Immature natural killer cell (primary cell): ENCODE results near the gene DIPK1B. TPM values are rescaled to one million over a fixed set of nuclear protein-coding genes. Genes with fewer than 3 reads are reported as not detected.
"Not testable (repeated sequence)": the region's sequence is repeated elsewhere in the genome, so short reads cannot be mapped to it uniquely, and the experiment has no call there.

Experiments
- DNase-seq, 3 donors: peaks; one replicate each; pipeline ENCODE4 v3.0.0; 2022; ENCODE audit warnings: mixed read lengths in 1 of 3
- H3K27ac Mint-ChIP-seq, 6 donors: one replicate each; pipeline ENCODE4 v1.8.0; 2020; ENCODE audit warnings: mixed read lengths in 6 of 6, mild to moderate bottlenecking in 5 of 6, inconsistent platforms in 4 of 6, moderate library complexity in 3 of 6
- H3K27me3 Mint-ChIP-seq, 3 donors: one replicate each; pipeline ENCODE4 v1.8.0; 2020 to 2021; ENCODE audit warnings: low read depth in 3 of 3, mild to moderate bottlenecking in 3 of 3, mixed read lengths in 3 of 3, moderate library complexity in 3 of 3, inconsistent platforms in 1 of 3
- H3K36me3 Mint-ChIP-seq, 3 donors: one replicate each; pipeline ENCODE4 v1.8.0; 2020; ENCODE audit warnings: mixed read lengths in 3 of 3, inconsistent platforms in 2 of 3, mild to moderate bottlenecking in 2 of 3
- H3K4me1 Mint-ChIP-seq, 2 donors: one replicate each; pipeline ENCODE4 v1.8.0; 2020; ENCODE audit warnings: inconsistent platforms in 2 of 2, mild to moderate bottlenecking in 2 of 2, mixed read lengths in 2 of 2, moderate library complexity in 1 of 2
- H3K4me3 Mint-ChIP-seq, 5 donors: one replicate each; pipeline ENCODE4 v1.8.0; 2020; ENCODE audit warnings: mild to moderate bottlenecking in 5 of 5, mixed read lengths in 5 of 5, inconsistent platforms in 3 of 5, moderate library complexity in 3 of 5
- H3K9me3 Mint-ChIP-seq, 6 donors: one replicate each; pipeline ENCODE4 v1.8.0; 2020; ENCODE audit warnings: mild to moderate bottlenecking in 6 of 6, mixed read lengths in 6 of 6, inconsistent platforms in 4 of 6, moderate library complexity in 3 of 6
- polyA plus RNA-seq, 3 donors: library from polyadenylated mRNA; unstranded; fragments of 300-500 nt; fragmentation: Illumina TruSeq; gene quantifications; one replicate each; pipeline ENCODE4 v1.2.3, GENCODE V29; 2021

Gene DIPK1B
- polyA plus RNA-seq, 3 donors from 2014 or later, result 0.19 TPM; not detected in 2

GRCh38 chr9:136694872-136695247 is 17.5 kb upstream of the DIPK1B start:
- DNase-seq, result no peak
- Mint-ChIP-seq H3K4me1 (peaks cover 0 to 1% of the 10 kb centered on the region in 2 donors), H3K36me3 (no peaks in the 10 kb centered on the region), H3K27me3 (peaks cover 2 to 19% (median 4%) of the 10 kb centered on the region in 3 donors), H3K27ac (no peak overlapping the region), H3K9me3 (no peaks in the 10 kb centered on the region), H3K4me3 (no peak overlapping the region)

- Mint-ChIP-seq H3K4me1 (peaks cover 0 to 4% of the 10 kb centered on the region in 2 donors), H3K27ac (no peak overlapping the region), H3K36me3 (no peaks in the 10 kb centered on the region), H3K27me3 (peaks cover 5 to 19% (median 6%) of the 10 kb centered on the region in 3 donors), H3K9me3 (no peaks in the 10 kb centered on the region), H3K4me3 (no peak overlapping the region)
- no peak for DNase-seq
These were observed 16.9 kb upstream of the DIPK1B start for GRCh38 chr9:136695435-136695895.

- H3K4me1 Mint-ChIP-seq, result peaks cover 2 to 8% of the 10 kb centered on the region in 2 donors
- no peak for DNase-seq
- peaks cover 5 to 24% (median 7%) of the 10 kb centered on the region in 3 donors for H3K27me3 Mint-ChIP-seq
- no peaks in the 10 kb centered on the region for H3K9me3 Mint-ChIP-seq
- H3K4me3 Mint-ChIP-seq, result peak overlapping the region in 1 of 5 donors; percentile 49
- no peak overlapping the region for H3K27ac Mint-ChIP-seq
- H3K36me3 Mint-ChIP-seq, result no peaks in the 10 kb centered on the region
These were observed 16.4 kb upstream of the DIPK1B start for GRCh38 chr9:136695955-136696354.

- Mint-ChIP-seq H3K4me3 (peak overlapping the region in 1 of 5 donors; percentile 49), H3K36me3 (no peaks in the 10 kb centered on the region), H3K9me3 (no peaks in the 10 kb centered on the region), H3K4me1 (peaks cover 8 to 14% of the 10 kb centered on the region in 2 donors), H3K27ac (no peak overlapping the region), H3K27me3 (peaks cover 5 to 28% (median 13%) of the 10 kb centered on the region in 3 donors)
- DNase-seq, result no peak
These were observed 15.9 kb upstream of the DIPK1B start for GRCh38 chr9:136696502-136696901.

- DNase-seq, result no peak
- Mint-ChIP-seq H3K9me3 (no peaks in the 10 kb centered on the region), H3K4me3 (peak overlapping the region in 1 of 5 donors; percentile 17), H3K4me1 (peaks cover 9 to 16% of the 10 kb centered on the region in 2 donors), H3K36me3 (no peaks in the 10 kb centered on the region), H3K27me3 (peaks cover 5 to 31% (median 20%) of the 10 kb centered on the region in 3 donors), H3K27ac (peak overlapping the region in 2 of 6 donors; percentile 50 to 71)
These were observed 15.1 kb upstream of the DIPK1B start for GRCh38 chr9:136697146-136697820.

GRCh38 chr9:136697821-136698526 is 14.4 kb upstream of the DIPK1B start:
- DNase-seq, result no peak
- Mint-ChIP-seq H3K27me3 (peaks cover 5 to 31% (median 21%) of the 10 kb centered on the region in 3 donors), H3K9me3 (no peaks in the 10 kb centered on the region), H3K4me1 (peaks cover 9 to 16% of the 10 kb centered on the region in 2 donors), H3K36me3 (no peaks in the 10 kb centered on the region), H3K27ac (peak overlapping the region in 1 of 6 donors; percentile 71), H3K4me3 (no peak overlapping the region)

- Mint-ChIP-seq H3K4me1 (peaks cover 9 to 19% of the 10 kb centered on the region in 2 donors), H3K9me3 (no peaks in the 10 kb centered on the region), H3K36me3 (no peaks in the 10 kb centered on the region), H3K27ac (peak overlapping the region in 2 of 6 donors; percentile 49 to 71), H3K4me3 (no peak overlapping the region), H3K27me3 (peaks cover 5 to 29% (median 21%) of the 10 kb centered on the region in 3 donors)
- no peak for DNase-seq
These were observed 13.6 kb upstream of the DIPK1B start for GRCh38 chr9:136698635-136699246.

- Mint-ChIP-seq H3K36me3 (no peaks in the 10 kb centered on the region), H3K4me1 (peaks cover 9 to 19% of the 10 kb centered on the region in 2 donors), H3K4me3 (no peak overlapping the region), H3K9me3 (no peaks in the 10 kb centered on the region), H3K27me3 (peaks cover 10 to 29% (median 21%) of the 10 kb centered on the region in 3 donors), H3K27ac (peak overlapping the region in 2 of 6 donors; percentile 92 to 99)
- no peak for DNase-seq
These were observed 12.1 kb upstream of the DIPK1B start for GRCh38 chr9:136700304-136700703.

- Mint-ChIP-seq H3K4me3 (peak overlapping the region in 4 of 5 donors; percentile 59 to 87 (median 80)), H3K4me1 (peaks cover 9 to 19% of the 10 kb centered on the region in 2 donors), H3K9me3 (no peaks in the 10 kb centered on the region), H3K27ac (peak overlapping the region; percentile 17 to 99 (median 89)), H3K36me3 (no peaks in the 10 kb centered on the region), H3K27me3 (peaks cover 11 to 27% (median 21%) of the 10 kb centered on the region in 3 donors)
- peak; percentile 53 to 80 (median 73) for DNase-seq
These were observed 11.3 kb upstream of the DIPK1B start for GRCh38 chr9:136700959-136701667.

- Mint-ChIP-seq H3K36me3 (no peaks in the 10 kb centered on the region), H3K4me1 (peaks cover 9 to 19% of the 10 kb centered on the region in 2 donors), H3K9me3 (no peaks in the 10 kb centered on the region), H3K27ac (peak overlapping the region in 5 of 6 donors; percentile 87 to 99 (median 90)), H3K4me3 (peak overlapping the region in 4 of 5 donors; percentile 59 to 87 (median 74)), H3K27me3 (peaks cover 11 to 22% (median 21%) of the 10 kb centered on the region in 3 donors)
- no peak for DNase-seq
These were observed 10.7 kb upstream of the DIPK1B start for GRCh38 chr9:136701668-136702053.

- peaks cover 9 to 19% of the 10 kb centered on the region in 2 donors for H3K4me1 Mint-ChIP-seq
- H3K36me3 Mint-ChIP-seq, result no peaks in the 10 kb centered on the region
- no peak overlapping the region for H3K4me3 Mint-ChIP-seq
- no peak for DNase-seq
- H3K27ac Mint-ChIP-seq, result peak overlapping the region in 4 of 6 donors; percentile 16 to 99 (median 46)
- H3K9me3 Mint-ChIP-seq, result no peaks in the 10 kb centered on the region
- peaks cover 13 to 21% (median 17%) of the 10 kb centered on the region in 3 donors for H3K27me3 Mint-ChIP-seq
These were observed 9.0 kb upstream of the DIPK1B start for GRCh38 chr9:136703276-136703860.

- DNase-seq, H3K9me3 Mint-ChIP-seq, H3K36me3 Mint-ChIP-seq, H3K4me3 Mint-ChIP-seq: not testable (repeated sequence)
- Mint-ChIP-seq H3K27me3 (peaks cover 11 to 19% (median 17%) of the 10 kb centered on the region in 3 donors), H3K4me1 (peaks cover 9 to 17% of the 10 kb centered on the region in 2 donors), H3K27ac (peak overlapping the region in 1 of 6 donors; percentile 99)
These were observed 7.6 kb upstream of the DIPK1B start for GRCh38 chr9:136704741-136705140.

- no peak for DNase-seq
- peak overlapping the region in 1 of 6 donors; percentile 80 for H3K27ac Mint-ChIP-seq
- H3K36me3 Mint-ChIP-seq, result no peaks in the 10 kb centered on the region
- no peak overlapping the region for H3K4me3 Mint-ChIP-seq
- peaks cover 9 to 14% of the 10 kb centered on the region in 2 donors for H3K4me1 Mint-ChIP-seq
- H3K9me3 Mint-ChIP-seq, result no peaks in the 10 kb centered on the region
- peaks cover 8 to 17% (median 15%) of the 10 kb centered on the region in 3 donors for H3K27me3 Mint-ChIP-seq
These were observed 6.8 kb upstream of the DIPK1B start for GRCh38 chr9:136705564-136705963.
